ENCODE data around the gene USB1.

USB1 gene

GRCh38 chr16:58020628-58021521 lies 19.7 kb downstream of the USB1 start (continued):
- no peak for TF ChIP-seq ZNF140 (tag by site-specific recombination; IDR thresholded peaks at IDR 0.05)
- no peak for TF ChIP-seq GLI2 (tag by site-specific recombination; IDR thresholded peaks at IDR 0.05; ENCODE audit: borderline replicate concordance, low read depth)
- TF ChIP-seq ZNF19 (tag by site-specific recombination; IDR thresholded peaks at IDR 0.05; ENCODE audit: low read depth) = no peak
- peak; percentile 43; the same call in 1 of the 2 replicates for TF ChIP-seq GLIS2 (tag by site-specific recombination; IDR thresholded peaks at IDR 0.05)
- TF ChIP-seq ZNF324 (tag by site-specific recombination; IDR thresholded peaks at IDR 0.05) = no peak
- TF ChIP-seq SALL2 (tag by site-specific recombination; IDR thresholded peaks at IDR 0.05; ENCODE audit: borderline replicate concordance) = no peak
- no peak for TF ChIP-seq ZBTB8A (tag by site-specific recombination; IDR thresholded peaks at IDR 0.05)
- no peak for TF ChIP-seq ZNF148 (tag by site-specific recombination; IDR thresholded peaks at IDR 0.05; ENCODE audit: borderline replicate concordance)

- Histone ChIP-seq H3K9me3 (ENCODE audit: control insufficient read depth, insufficient read depth, low read depth, low read length) (no peaks in the 10 kb centered on the region), H3K27ac (ENCODE audit: extremely low read depth, low read depth, low read length) (peak overlapping the region; percentile 24; the same call in 1 of the 2 replicates), H3K4me1 (ENCODE audit: control insufficient read depth, insufficient read depth, low read length) (peaks cover 16% of the 10 kb centered on the region), H3K4me3 (ENCODE audit: low read depth, low read length) (no peak overlapping the region), H3K36me3 (ENCODE audit: control insufficient read depth in 2 of 2, insufficient read depth in 1 of 2, low read length in 2 of 2) (peaks cover 0 to 39% of the 10 kb centered on the region in 2 experiments; a peak in 2 of 3 replicates)
- ChIA-PET POLR2A (interaction anchor here (7.9 kb wide), 1 partner anchor 108 kb away, joined by 51 read pairs; the partner anchor contains the start of gene CFAP20), CTCF (interaction anchor here (0.6 to 4.1 kb wide), 6 partner anchors 21 to 324 kb away, joined by 3 to 41 read pairs (median 3); partner anchors contain the start of genes USB1 and ZNF319)
- TF ChIP-seq KLF8 (tag by site-specific recombination; IDR thresholded peaks at IDR 0.05) (no peak), ZNF211 (tag by site-specific recombination; IDR thresholded peaks at IDR 0.05; ENCODE audit: low read depth) (no peak), GLIS2 (tag by site-specific recombination; IDR thresholded peaks at IDR 0.05) (no peak), SP7 (tag by site-specific recombination; IDR thresholded peaks at IDR 0.05) (no peak), PRDM1 (tag by site-specific recombination; IDR thresholded peaks at IDR 0.05) (no peak), ZNF26 (tag by site-specific recombination; IDR thresholded peaks at IDR 0.05) (no peak), ZBTB49 (tag by site-specific recombination; IDR thresholded peaks at IDR 0.05; ENCODE audit: low read depth) (no peak), ZNF830 (tag by site-specific recombination; IDR thresholded peaks at IDR 0.05; ENCODE audit: low read depth) (no peak), ZNF580 (tag by site-specific recombination; IDR thresholded peaks at IDR 0.05) (no peak), ZNF624 (tag by site-specific recombination; IDR thresholded peaks at IDR 0.05) (no peak), ZNF629 (tag by site-specific recombination; IDR thresholded peaks at IDR 0.05) (no peak), HOXD13 (CRISPR knock-in tag; IDR thresholded peaks at IDR 0.05; ENCODE audit: borderline replicate concordance) (no peak), ZNF311 (tag by site-specific recombination; IDR thresholded peaks at IDR 0.05; ENCODE audit: borderline replicate concordance) (no peak)
Observed at GRCh38 chr16:58021661-58022551, 20.7 kb downstream of the USB1 start.

All from HEK293 (cell line).